Right atrium auricular region (tissue), 2 donors: ENCODE measurements around the gene OPRD1. TPM values are rescaled to one million over a fixed set of nuclear protein-coding genes. Genes with fewer than 3 reads are reported as not detected.

Experiments
- DNase-seq: peaks from one replicate; pipeline ENCODE4 v3.0.0-alpha.2; 2019; ENCODE audit warnings: low spot score
- H3K27ac ChIP-seq, 2 donors: fragments of 200-600 bp; sonication (generic); 1 replicate in 1 of 2; 2 replicates in 1 of 2; pipeline ENCODE4 v1.5.1; 2016 to 2019
- H3K27me3 ChIP-seq, 2 donors: fragments of 200-600 bp; sonication (generic); one replicate each; pipeline versions ENCODE4 v1.5.1 to v1.6.0; 2017 to 2019
- H3K36me3 ChIP-seq: fragments of 200-600 bp; sonication (generic); one replicate; pipeline ENCODE4 v1.5.1; 2016
- H3K4me1 ChIP-seq, 2 donors: fragments of 200-600 bp; sonication (generic); one replicate each; pipeline versions ENCODE4 v1.5.1 to v1.6.0; 2017 to 2019
- H3K4me3 ChIP-seq, 2 donors: fragments of 200-600 bp; sonication (generic); 1 replicate in 1 of 2; 2 replicates in 1 of 2; pipeline ENCODE4 v1.5.1; 2017 to 2019; ENCODE audit warnings: mild to moderate bottlenecking in 1 of 2, moderate library complexity in 1 of 2
- H3K9me3 ChIP-seq, 2 donors: fragments of 200-600 bp; sonication (generic); one replicate each; pipeline ENCODE4 v1.5.1; 2019
- CTCF ChIP-seq, 2 donors: fragments of 200-600 bp; sonication (generic); IDR thresholded peaks; one replicate each; pipeline ENCODE4 v1.5.1; 2019; ENCODE audit warnings: antibody characterized with exemption in 2 of 2
- total RNA-seq, 2 donors: library from RNA; depleted of rRNA; stranded (reverse); fragments of >200 nt; gene quantifications; one replicate each; pipeline ENCODE4 v1.1.0, GENCODE V29; 2016

Gene OPRD1
- total RNA-seq, 2 donors from 2014 or later = not detected

GRCh38 chr1:28914228-28915030 is 102.5 kb downstream of the OPRD1 start, which contains the start of gene EPB41:
TSS of gene EPB41 (plus strand) at chr1:28914569. CDS start at chr1:28987438, 72,869 bp downstream.
- no peak within 1 kb of the TSS for H3K27ac ChIP-seq

GRCh38 chr1:28915031-28915895 is 103.3 kb downstream of the OPRD1 start:
- no peaks in the 10 kb centered on the region for H3K9me3 ChIP-seq

More at GRCh38 chr1:28914228-28915030, 102.5 kb downstream of the OPRD1 start, which contains the start of gene EPB41:
- Histone ChIP-seq H3K4me3 (peak within 1 kb of the TSS; percentile 40 to 69), H3K27me3 (no peaks in the 10 kb centered on the region), H3K9me3 (no peaks in the 10 kb centered on the region), H3K36me3 (no peaks in the 10 kb centered on the region), H3K4me1 (peaks cover 0 to 12% of the 10 kb centered on the region in 2 donors)
- TF ChIP-seq CTCF (IDR thresholded peaks at IDR 0.05) = no peak
- peak; percentile 86 for DNase-seq

GRCh38 chr1:28917757-28918118 is 105.8 kb downstream of the OPRD1 start:
- Histone ChIP-seq H3K27ac (no peak overlapping the region), H3K4me3 (no peak overlapping the region), H3K9me3 (no peaks in the 10 kb centered on the region), H3K27me3 (no peaks in the 10 kb centered on the region), H3K4me1 (peaks cover 0 to 12% of the 10 kb centered on the region in 2 donors), H3K36me3 (no peaks in the 10 kb centered on the region)
- TF ChIP-seq CTCF (IDR thresholded peaks at IDR 0.05) = no peak
- no peak for DNase-seq

More at GRCh38 chr1:28915031-28915895, 103.3 kb downstream of the OPRD1 start:
- no peak overlapping the region for H3K27ac ChIP-seq
- TF ChIP-seq CTCF (IDR thresholded peaks at IDR 0.05) = no peak
- peaks cover 0 to 12% of the 10 kb centered on the region in 2 donors for H3K4me1 ChIP-seq
- H3K4me3 ChIP-seq = peak overlapping the region; percentile 40 to 69
- no peaks in the 10 kb centered on the region for H3K36me3 ChIP-seq
- DNase-seq = no peak
- H3K27me3 ChIP-seq = no peaks in the 10 kb centered on the region

Other genes starting within 250 kb of the OPRD1 start
- gene RAB42, start 219.9 kb upstream of the OPRD1 start, total RNA-seq = 1 to 10 TPM; 1.5 to 2.0 TPM
- gene TAF12, start 169.1 kb upstream of the OPRD1 start, total RNA-seq = 10 to 100 TPM; 22.1 to 28.9 TPM
- not detected for gene RNU11, start 163.6 kb upstream of the OPRD1 start, total RNA-seq
- 1 to 10 TPM; 4.2 to 8.8 TPM for gene GMEB1, start 143.4 kb upstream of the OPRD1 start, total RNA-seq
- 10 to 100 TPM; 31.5 to 37.8 TPM for gene YTHDF2, start 75.2 kb upstream of the OPRD1 start, total RNA-seq
- gene EPB41, start 102.4 kb downstream of the OPRD1 start, total RNA-seq = 10 to 100 TPM; 19.1 to 25.4 TPM